Measurements from ENCODE around the gene TUBB4B.

Gene TUBB4B

GRCh38 chr9:137267933-137268355, 26.9 kb downstream of the TUBB4B start:
- H3K4me3 ChIP-seq (ENCODE audit: low read depth, low read length) = no peak overlapping the region

GRCh38 chr9:137268538-137269201, 27.6 kb downstream of the TUBB4B start:
- no peak overlapping the region for H3K4me3 ChIP-seq (ENCODE audit: low read depth, low read length)

- no peak overlapping the region for H3K4me3 ChIP-seq (ENCODE audit: low read depth, low read length)
These were observed 28.2 kb downstream of the TUBB4B start for GRCh38 chr9:137269231-137269772.

- H3K4me3 ChIP-seq (ENCODE audit: low read depth, low read length) = no peak overlapping the region
These were observed 30.0 kb downstream of the TUBB4B start for GRCh38 chr9:137270929-137271695.

GRCh38 chr9:137271696-137272076, 30.6 kb downstream of the TUBB4B start:
- no peak overlapping the region for H3K4me3 ChIP-seq (ENCODE audit: low read depth, low read length)

- no peak overlapping the region for H3K4me3 ChIP-seq (ENCODE audit: low read depth, low read length)
These were observed 31.4 kb downstream of the TUBB4B start for GRCh38 chr9:137272241-137273094.

GRCh38 chr9:137273095-137273490, 32.0 kb downstream of the TUBB4B start:
- H3K4me3 ChIP-seq (ENCODE audit: low read depth, low read length) = no peak overlapping the region

- H3K4me3 ChIP-seq (ENCODE audit: low read depth, low read length) = no peak overlapping the region
These were observed 32.7 kb downstream of the TUBB4B start for GRCh38 chr9:137273611-137274320.

- no peak overlapping the region for H3K4me3 ChIP-seq (ENCODE audit: low read depth, low read length)
These were observed 34.1 kb downstream of the TUBB4B start for GRCh38 chr9:137275203-137275587.

- H3K4me3 ChIP-seq (ENCODE audit: low read depth, low read length) = no peak overlapping the region
These were observed 34.7 kb downstream of the TUBB4B start for GRCh38 chr9:137275588-137276472.

- no peak overlapping the region for H3K4me3 ChIP-seq (ENCODE audit: low read depth, low read length)
These were observed 35.6 kb downstream of the TUBB4B start for GRCh38 chr9:137276473-137277328.

- H3K4me3 ChIP-seq (ENCODE audit: low read depth, low read length) = peak within 1 kb of the TSS; percentile 28
These were observed 36.4 kb downstream of the TUBB4B start, which contains the start of gene TOR4A for GRCh38 chr9:137277329-137278041. TOR4A (plus strand) TSS chr9:137277726; CDS start chr9:137278690, 964 bp downstream.

GRCh38 chr9:137278061-137278701, 37.1 kb downstream of the TUBB4B start:
- H3K4me3 ChIP-seq (ENCODE audit: low read depth, low read length) = peak overlapping the region; percentile 28

- H3K4me3 ChIP-seq (ENCODE audit: low read depth, low read length) = peak overlapping the region; percentile 20
These were observed 37.9 kb downstream of the TUBB4B start for GRCh38 chr9:137278721-137279711.

- no peak overlapping the region for H3K4me3 ChIP-seq (ENCODE audit: low read depth, low read length)
These were observed 38.8 kb downstream of the TUBB4B start for GRCh38 chr9:137279741-137280473.

Measured in iPS-11a (cell line).